ENCODE measurements around the gene SLC7A5. TPM values are rescaled to one million over a fixed set of nuclear protein-coding genes. Genes with fewer than 3 reads are reported as not detected.
"Not testable (repeated sequence)": the region's sequence is repeated elsewhere in the genome, so short reads cannot be mapped to it uniquely, and the experiment has no call there.

Gene SLC7A5
- polyA plus RNA-seq, 5 donors, result 8.6 to 11.7 (median 10.3) TPM

DNA sequence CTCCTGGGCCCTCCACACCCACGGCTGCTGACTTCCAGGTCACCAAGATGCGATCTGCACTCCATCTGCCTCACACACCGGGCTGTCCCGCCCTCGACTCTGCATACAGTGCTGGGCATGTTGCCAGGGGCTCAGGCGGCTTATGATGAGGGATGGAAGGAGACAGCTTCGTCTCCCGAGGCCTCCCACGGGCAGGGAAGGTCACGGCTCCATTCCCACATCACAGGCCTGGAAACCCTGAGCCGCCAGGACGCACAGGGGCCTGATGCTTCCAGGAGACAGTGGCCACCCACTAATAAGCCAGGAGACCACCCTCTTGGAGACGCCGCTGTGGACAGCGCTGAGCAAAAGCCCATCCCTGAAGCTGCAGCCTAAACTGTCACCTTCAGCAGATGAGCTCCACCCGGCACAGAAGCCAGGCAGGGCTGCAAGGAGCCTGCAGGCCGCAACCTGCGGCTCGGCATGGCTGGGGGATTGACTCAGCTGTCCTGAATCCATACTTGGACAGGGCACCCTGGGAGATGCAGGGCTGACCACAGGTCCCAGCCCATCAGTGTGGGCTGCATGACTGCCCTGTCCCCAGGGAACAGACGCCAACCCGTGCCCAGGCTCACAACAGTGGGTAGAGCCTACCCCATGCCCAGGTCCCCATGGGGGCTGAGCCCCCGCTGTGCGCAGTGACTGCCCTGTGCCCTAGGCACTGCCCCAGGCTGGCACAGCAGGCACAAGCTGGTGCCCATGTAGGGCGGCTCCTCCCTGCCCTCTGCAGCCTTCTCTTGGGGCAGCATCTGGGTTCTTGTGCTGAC, 34.4 kb downstream of the SLC7A5 start:
- DNase-seq, result peak in 1 of 2 donors; percentile 47

DNA sequence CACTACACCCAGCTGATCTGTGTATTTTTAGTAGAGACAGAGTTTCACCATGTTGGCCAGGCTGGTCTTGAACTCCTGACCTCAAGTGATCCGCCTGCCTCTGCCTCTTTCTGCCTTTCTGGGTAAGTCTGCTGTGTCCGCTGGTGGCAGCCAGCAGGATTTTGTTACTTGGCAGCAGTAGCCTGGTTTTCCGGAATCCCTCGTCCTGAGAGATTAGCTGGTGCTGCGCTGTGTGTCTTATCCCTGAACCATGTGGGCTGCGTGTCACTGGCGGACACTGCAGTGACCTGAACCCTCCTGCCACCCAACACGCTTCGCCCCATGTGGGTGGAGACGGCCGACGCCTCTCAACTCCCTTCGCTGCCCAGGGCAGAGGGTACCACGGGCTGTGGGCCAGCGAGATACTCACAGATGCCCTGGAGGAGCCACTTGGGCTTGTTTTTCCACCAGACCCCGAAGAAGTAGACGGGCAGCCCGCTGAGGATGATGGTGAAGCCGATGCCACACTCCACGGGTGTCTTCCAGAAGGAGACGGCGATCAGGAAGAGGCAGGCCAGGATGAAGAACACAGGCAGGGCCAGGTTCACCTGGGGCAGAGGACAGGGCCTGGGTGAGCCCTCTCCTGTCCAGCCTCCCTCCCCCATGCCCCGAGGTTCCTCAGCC, 35.2 kb downstream of the SLC7A5 start:
- no peak for DNase-seq

DNA sequence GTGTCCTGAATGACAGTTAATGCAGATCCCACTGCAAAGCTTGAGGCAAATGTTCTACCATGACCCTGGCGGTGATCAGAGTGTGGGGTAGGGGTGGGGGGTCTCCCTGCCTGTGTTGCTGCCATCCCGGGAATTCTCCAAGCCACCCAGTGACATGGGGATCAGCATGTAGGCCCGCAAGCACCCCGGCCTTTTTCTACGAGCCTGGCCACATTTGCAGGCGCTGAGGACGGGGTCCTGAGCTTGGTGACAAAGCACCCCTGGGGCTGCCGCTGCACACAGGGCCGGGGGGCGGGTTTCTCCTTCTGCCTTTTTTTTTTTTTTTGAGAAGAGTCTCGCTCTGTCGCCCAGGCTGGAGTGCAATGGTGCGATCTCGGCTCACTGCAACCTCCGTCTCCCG, 35.8 kb downstream of the SLC7A5 start:
- no peak for DNase-seq

DNA sequence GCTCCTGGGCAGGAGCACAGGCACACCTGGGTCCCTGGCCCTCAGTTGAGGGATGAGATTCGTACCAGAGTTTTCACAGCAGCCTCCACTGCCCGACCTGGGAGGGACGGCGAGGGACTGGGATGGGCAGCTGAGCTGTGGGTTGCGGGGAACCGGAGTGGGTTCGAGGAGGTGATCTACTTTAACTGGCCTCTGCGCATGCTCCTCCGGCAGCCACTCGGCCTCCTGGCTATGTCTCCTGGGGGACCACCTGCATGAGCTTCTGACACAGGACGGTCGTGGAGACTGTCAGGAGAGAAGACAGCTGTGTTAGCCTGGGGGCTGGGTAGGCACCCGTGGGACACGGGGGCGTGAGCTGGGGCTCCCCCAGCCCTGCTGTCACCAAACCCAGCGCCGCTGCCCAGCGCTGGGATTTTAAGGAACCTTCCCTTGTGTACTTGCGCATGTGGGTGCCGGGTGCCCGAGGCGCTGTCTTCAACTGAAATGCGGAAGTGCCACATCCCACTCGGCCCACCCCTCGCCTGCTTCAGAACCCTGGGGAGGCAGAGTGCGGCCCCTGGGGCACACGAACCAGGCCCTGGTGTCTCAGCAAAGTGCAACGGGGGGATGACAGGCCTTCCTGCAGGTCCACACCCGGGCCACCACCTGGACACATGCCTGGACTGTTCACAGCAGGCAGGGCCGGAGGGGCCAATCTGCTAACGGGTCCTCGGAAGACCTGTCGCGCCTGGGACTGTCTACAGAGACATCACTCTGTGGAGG, 36.4 kb downstream of the SLC7A5 start:
- DNase-seq, result no peak

DNA sequence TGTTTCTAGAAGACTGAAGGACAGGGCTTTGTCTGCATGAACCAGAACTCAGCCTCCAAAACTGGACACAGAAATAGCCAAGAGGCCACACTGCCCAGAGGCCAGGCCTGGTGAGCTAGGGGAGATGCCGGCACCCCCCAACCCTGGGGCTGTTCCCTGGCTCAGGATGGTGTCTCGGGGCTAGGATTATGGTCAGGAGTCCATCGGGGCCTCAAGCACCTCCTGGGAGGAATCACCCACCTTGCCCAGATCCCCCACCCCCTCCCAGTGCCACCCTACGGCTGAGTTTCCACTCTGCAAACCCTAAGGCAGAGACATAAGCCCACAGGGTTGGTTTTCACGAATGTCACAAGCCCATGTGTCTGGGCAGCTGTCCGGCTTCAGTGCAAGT, 37.2 kb downstream of the SLC7A5 start:
- no peak for DNase-seq

DNA sequence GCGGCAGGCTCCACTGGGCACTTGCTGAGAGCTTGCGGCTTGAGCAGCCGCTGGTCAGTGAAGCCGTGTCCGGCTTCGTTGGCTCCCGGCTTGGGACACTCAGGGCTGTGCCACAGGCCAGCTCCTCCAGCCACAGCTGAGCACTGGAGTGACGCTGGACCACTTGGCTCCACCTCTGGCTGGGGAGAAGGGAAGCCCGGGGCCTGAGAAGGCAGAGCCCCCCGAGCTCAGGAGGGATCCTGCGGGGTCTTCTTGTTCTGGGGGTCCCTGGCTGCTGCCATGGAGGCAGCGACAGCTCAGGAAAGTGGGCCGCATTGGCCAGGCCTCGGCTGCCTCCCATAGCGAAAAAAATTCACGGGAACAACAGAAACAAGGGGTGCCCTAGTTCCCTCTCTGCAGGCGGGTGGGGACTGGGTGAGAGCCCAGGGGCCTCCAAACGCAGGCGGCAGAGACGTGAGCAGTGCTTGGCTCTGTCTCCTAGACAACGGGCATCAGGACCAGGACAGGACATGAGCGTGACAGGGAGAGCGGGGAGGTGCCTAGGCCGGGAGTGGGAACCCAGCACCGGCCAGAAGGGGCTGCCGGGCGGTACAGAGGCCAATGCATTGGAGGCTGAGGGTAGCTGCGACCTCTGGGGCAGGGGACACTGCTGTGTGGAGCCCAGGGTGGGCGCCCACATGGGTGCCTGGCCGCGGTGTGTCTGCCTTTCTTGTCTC, 37.7 kb downstream of the SLC7A5 start:
- DNase-seq, result no peak

DNA sequence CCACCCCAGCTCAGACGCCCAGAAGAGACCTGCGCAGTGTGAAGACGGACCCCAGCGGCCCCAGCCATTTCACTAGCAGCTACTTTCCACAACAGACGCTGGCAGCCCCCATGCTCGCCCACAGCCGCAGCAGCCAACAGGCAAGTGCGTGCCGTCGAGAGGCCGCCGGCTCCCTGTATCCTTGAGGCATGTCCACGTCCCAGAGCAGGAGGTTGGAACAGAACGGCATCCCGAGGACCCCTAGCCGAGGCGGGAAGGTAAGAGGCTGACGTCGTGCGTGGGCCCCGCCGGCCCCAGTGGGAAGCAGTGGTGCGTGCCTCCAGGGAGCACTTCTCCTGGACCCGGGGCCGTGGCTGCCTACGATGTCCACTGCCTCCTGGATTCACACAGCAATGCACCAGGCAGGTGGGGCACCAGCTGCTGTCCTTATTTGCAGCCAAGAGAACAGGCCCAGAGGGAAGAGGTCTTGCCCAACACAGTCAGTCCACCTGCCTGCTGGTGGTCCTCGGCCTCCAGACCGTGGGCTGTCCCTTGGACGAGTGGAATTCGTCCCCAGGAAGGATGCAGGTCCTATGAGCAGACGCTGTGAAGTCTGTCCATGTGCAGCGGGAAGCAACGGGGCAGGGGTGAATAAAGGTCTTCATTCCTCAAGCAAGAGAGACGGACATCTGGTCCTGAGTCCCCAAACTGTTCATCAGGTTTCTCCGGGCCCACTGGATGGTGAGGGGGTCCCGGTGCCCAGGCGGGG, 38.5 kb downstream of the SLC7A5 start:
- no peak for DNase-seq

DNA sequence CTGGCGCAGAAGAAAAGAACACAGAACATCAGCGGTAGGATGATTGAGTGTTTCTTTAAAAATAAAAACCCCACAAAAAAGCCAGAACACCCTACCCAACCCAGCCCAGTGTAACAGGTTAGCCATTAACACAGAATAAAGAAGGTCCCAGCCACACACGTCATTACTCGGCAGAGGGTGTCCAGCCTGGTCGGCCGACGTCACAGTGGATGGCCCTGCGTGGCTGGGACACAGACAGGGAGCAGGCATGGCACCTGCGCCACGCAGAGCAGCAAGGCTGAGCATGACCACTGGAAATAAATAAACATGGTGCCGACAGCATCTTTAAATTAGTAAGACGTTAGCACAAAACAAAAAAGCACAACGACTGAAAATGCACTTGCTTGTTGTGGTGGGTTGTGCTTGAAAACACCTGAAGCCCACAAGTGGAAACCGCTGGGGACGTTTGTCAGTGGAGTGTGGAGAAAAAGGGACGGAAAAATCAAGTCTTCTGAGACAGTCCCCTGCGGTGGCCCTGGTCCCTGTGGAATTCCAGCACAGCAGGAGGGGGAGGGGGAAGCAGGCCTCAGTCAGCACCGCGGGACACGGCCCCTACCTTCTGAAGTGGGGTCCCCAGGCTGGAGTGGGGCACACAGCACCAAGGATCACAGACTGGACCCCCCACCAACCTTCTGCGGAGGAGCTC, 39.2 kb downstream of the SLC7A5 start:
- no peak for DNase-seq

DNA sequence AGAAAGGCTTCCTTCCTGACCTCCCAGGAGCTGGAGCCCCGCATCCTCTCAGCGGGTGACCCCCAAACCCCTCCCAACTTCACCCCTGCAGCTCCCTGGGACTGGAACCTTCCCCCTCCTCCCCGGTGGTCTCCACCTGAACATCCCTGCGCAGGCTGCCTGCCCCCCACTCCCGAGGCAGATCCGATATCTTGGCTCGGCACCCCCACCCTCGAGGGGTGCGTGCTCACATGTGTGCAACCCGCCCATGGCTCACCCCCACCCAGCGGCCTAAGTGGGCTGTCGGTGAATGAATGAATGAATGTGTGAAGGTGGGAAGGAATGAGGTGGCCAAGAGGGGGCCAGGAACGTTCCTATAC, 39.7 kb downstream of the SLC7A5 start:
- DNase-seq, result no peak

DNA sequence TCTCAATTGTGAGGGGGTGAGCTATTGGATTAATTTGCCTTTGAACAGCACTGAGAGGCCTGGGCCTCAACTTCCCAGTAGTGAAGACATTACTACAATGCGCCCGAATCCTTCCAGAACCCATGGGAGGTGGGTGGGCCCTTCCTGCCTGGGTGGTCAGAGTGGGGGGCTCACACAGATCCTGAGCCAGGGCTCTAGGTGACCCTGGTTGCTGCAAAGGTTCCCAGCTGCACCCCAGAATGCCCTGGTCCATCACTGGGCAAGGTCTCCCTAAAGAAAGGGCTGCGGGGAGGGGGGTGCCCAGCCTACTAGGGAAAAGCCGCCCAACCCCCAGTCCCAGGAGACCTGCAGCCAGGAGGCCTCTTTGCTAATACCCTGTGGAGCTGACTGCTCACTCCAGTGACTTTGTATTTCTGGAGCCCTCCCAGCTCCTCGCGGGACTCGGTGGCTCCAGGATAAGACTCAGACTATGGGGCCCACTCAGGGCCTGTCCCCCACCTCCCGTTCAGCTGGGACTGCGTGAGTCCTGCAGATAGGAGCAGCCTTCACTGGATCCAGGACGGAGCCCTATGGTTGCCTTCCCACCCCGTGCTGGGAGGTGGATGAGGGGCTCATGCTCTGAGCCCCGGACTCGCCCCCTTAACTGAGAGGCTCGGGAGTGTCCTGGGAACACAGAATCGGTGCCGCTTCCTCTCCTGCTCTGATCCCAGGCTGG, 40.2 kb downstream of the SLC7A5 start:
- no peak for DNase-seq

DNA sequence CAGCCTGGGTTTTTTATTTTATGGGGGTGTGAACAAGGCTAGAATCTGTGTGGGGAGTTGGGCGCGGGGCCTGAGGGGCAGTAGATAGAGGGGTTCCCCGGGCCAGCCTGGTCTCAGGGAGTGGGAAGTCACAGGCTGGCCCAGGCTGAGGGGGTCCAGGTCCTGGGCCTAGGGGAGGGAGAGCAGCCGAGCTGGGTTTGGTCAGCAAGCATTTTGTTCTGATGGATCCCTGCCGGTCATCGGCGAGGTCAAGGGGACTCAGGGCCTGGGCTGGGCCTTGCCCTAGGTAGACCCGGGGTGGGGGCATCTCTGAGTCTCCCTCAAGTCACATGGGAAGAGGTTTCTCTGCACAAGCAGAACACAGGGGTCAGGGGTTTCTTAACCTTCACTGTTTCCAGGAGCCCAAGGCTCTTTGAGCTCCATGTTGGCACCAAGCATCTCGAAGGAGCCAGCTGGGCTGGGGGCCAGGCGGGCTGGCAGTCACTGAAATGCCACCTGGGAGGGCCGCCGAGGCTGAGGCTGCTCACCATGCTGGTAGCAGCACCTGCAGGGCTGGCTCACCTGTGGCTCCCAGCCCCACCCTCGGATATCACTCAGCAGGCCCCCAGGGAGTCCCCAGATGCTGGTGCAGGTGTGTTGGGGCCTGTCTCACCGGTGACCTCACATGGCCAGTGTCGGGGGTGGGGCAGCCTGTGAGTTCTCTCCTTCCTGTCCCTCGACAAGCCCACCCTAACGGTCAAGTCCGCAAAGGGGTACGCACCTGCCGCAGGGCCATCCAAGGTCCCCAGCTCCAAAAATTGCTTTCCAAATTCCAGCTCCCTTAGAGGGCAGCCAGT, 41.0 kb downstream of the SLC7A5 start:
- DNase-seq, result no peak

DNA sequence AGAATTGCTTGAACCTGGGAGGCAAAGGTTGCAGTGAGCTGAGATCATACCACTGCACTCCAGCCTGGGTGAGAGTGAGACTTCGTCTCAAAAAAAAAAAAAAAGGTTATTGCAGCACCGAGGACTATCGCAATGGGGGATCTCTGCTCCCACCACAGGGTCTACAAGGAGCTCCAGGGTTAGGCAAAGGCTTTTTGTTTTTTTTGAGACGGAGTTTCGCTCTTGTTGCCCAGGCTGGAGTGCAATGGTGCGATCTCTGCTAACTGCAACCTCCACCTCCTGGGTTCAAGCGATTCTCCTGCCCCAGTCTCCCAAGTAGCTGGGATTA, 41.8 kb downstream of the SLC7A5 start:
- DNase-seq, result not testable (repeated sequence)

DNA sequence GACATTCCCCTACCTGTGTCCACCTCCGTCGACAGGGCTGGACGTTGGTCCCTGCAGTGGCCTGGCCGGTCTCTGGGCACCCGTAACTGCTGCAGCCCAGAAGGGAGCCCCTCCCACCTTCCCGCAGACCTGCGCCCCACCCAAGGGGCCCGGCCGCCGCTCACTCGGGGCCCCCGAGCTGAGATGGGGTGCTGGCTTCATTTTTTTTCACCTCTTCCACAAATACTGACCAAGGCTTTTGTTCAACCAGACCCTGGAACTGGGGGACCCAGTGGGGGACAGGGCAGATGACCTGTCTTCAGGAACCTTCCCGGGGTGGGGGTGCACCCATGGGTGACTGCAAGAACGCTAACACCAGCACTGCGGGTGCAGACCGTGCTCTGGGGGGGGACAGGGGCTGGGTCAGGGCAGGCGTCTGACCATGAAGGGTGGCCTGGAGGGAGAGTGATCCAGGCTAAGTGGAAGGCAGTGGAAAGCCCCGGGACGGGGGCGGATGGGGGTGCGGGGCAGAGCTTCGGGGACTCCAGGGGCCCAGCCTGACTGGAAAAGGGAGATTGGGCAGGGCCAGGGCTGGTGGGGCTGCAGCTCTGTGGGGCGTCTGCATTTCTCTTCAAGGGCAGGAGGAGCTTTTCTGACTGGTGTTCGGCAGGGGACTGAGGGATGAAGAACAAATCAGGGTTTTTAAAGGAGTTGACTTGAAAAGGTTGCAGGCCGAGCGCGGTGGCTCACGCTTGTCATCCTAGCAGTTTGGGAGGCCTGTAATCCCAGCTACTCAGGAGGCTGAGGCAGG, 42.3 kb downstream of the SLC7A5 start:
- no peak for DNase-seq

DNA sequence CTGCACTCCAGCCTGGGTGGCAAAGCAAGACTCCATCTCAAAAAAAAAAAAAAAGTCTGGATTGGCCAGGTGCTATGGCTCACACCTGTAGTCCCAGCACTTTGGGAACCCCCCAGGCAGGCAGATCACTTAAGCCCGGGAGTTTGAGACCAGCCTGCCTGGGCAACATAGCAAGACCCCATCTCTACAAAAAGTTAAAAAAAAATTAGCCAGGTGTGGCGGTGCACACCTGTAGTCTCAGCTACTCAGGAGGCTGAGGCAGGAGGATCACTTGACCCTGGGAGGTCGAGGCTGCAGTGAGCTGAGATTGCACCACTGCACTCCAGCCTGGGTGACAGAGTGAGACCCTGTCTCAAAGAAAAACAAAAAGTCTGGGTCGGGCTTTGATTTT, 42.9 kb downstream of the SLC7A5 start:
- not testable (repeated sequence) for DNase-seq

DNA sequence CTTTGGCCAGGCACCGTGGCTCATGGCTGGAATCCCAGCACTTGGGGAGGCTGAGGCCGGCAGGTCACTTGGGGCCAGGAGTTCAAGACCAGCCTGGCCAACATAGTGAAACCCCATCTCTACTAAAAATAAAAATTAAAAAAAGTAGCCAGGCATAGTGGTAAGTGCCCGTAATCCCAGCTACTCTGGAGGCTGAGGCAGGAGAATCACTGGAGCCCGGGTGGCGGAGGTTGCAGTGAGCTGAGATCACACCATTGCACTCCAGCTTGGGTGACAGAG, 43.5 kb downstream of the SLC7A5 start:
- DNase-seq, result not testable (repeated sequence)

DNA sequence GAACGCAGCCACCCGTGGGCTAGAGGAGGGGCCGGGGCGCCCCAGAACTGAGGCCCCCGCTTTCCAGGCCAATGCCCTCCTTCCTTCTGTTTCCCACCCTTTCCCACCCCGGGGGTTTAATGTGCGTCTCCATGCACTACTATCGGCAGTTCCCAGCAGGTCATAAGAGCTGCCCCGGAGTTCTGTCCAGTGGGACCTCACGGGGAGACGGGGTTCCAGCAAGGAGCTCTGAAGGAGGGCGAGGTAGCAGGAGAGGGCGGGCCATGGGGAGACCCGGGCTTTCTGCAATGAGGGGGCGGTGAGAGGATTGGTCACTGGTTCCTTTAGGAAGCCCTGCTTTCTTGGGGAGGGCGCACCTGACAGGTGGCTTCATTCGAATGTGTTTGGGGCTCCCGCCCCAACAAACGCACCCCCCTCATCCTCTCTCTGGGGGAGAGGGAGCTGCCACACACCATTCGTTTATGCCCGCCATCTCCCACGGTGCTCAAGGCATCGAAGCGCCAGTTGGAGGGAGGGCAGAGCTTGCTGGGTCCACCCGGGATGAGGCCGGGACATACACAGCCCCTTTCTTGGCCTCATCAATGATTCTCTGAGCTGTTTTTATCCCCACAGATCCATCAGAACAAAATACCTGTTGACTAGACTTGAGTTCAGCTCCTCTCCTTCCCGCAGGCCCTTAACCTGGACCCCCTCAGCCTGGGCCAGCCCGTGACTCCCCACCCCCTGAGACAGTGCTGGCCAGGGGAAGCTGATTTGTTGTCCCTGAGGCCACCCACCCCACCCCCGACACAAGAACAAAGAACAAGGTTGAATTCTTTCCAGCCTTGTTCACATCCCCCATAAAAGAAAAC, 44.1 kb downstream of the SLC7A5 start:
- no peak for DNase-seq
